HTR-8/SVneo (cell line): Measurements from ENCODE around the gene ZNF101.

Source experiments
- DNase-seq: peaks from one replicate; pipeline ENCODE4 v3.0.0; 2011; ENCODE audit warnings: low spot score, mixed read lengths; ENCODE audit not compliant: insufficient read length
- FAIRE-seq: peaks from 2 replicates; lab custom pipeline; 2011; peaks lifted over from hg19 to GRCh38; lab: Jason Lieb, UNC

The ZNF101 gene

GRCh38 chr19:19668230-19669012, at the start of gene ZNF101:
ZNF101 (plus strand) TSS chr19:19668839; CDS start chr19:19668964, 125 bp downstream.
- FAIRE-seq (peak; percentile 55), DNase-seq (peak; percentile 94)

- DNase-seq (no peak), FAIRE-seq (no peak)
Measured at GRCh38 chr19:19619181-19619848, 49.3 kb upstream of the ZNF101 start.

GRCh38 chr19:19619849-19620210, 48.8 kb upstream of the ZNF101 start:
- FAIRE-seq = no peak

DNA sequence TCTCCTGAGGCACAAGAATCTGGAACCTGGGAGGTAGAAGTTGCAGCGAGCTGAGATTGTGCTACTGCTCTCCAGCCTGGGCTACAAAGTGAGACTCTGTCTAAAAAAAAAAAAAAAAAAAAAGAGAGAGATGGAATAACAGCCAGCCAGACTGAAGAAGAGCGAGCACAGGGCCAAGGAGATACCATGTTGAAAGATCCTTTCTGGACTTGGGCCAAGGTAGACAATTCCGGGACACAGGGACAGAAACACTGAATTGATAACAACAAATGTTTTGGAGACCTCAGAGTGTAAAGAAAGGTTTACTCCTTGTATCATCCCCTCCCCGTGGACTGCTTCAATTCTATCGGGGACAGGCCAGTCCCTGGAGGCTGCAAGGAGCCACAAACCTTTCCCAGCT, 45.3 kb upstream of the ZNF101 start:
- DNase-seq = no peak
- no peak for FAIRE-seq

More at GRCh38 chr19:19619849-19620210, 48.8 kb upstream of the ZNF101 start:
- no peak for DNase-seq

DNA sequence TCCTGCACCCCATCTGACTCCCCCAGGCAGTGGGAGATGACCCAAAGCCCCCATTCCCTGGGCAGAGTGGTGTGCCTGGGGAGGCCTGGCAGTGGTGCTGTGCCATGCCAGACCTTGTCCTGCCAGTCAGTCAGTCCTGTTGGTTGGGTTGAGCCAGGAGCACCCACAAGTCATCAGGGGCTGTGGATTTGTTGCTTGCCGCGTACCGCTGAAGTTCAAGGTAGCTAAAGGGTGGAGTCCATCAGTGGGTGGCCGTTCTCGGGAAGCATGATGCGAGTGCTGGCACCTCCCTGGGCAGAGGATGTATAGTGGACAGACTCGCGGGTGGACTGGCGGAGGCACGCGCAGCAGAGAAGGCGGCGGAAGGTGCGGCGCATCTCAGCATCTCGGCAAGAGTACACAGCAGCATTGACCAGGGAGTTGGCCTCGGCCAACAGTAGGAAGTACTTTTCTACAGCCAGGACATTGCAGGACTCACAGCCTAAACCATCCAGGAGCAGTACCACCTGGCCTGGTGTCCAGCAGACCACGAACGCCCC, 44.5 kb upstream of the ZNF101 start:
- DNase-seq (no peak), FAIRE-seq (peak; percentile 69)

GRCh38 chr19:19626516-19627472, 41.8 kb upstream of the ZNF101 start:
- DNase-seq = no peak
- FAIRE-seq = peak; percentile 36

DNA sequence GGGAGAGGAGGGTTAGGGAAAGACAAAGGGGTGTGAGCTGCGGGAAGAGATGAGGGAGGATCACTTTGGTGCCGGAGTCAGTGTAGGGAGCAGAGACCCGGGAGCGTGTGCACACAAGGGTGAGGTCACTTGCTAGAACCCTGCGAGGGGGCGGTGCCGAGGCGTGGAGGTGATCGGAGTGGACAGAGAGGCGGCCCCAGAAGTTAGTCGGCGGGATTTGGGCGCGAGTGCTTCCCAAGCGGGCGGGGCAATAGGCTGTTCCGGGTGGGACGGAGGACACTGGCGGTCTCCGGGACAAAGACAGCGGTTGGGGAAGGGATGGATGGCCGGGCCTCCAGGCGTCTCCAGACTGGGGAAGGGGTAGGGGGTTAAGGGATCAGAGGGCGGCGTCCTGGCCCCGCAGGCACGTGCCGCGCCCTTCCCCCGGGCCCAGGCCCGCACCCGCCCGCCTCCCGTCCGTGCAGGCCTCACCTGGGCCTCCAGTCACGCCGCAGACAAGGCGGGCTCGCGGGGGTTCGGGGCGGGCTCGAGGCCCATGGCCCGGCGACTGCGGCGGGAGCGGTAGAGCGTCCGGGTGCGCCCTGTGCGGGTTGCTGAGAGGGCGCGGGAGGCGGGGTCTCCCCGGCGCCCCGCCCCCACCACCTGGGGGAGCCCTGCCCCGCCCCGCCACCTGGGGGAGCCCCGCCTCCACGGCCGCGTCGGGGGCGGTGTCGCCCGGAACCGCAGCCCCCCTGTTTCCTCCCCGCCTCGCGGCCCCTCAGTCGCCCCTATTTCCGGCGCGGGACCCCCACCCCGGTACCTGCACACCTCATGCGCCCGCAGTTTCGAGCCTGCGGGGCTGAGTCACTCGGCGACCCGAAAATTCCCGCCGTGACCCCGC, 40.8 kb upstream of the ZNF101 start, which contains the start of gene LPAR2:
LPAR2 (minus strand) TSS at position 600 of the 880 bp plus-strand sequence. CDS start 945 bp downstream, outside the sequence.
- DNase-seq = no peak
- FAIRE-seq = no peak

- FAIRE-seq = no peak
- no peak for DNase-seq
Measured at GRCh38 chr19:19628501-19629134, 40.0 kb upstream of the ZNF101 start.

- no peak for FAIRE-seq
Measured at GRCh38 chr19:19630062-19630414, 38.6 kb upstream of the ZNF101 start.

GRCh38 chr19:19630426-19630825, 38.2 kb upstream of the ZNF101 start:
- DNase-seq = no peak
- FAIRE-seq = no peak

More at GRCh38 chr19:19630062-19630414, 38.6 kb upstream of the ZNF101 start:
- DNase-seq = no peak

- no peak for DNase-seq
- no peak for FAIRE-seq
Measured at GRCh38 chr19:19631346-19631745, 37.3 kb upstream of the ZNF101 start.

DNA sequence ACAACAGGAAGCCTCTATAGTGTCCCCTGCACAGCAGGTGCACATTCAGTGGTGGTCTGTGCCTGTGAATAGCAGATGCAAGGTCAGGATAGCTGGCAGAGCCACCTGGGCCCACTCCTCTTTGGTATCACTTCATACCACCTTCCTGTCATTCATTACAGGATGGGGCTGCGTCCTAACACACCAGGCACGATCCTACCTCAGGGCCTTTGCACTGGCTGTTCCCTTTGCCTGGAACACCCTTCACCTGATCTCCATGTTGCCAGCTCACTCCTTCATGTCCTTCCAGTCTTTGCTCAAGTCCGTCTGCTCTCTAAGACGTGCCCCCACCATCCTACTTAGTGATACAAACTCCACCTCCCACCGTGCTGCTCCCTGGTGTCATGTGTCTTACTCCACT, 36.0 kb upstream of the ZNF101 start:
- DNase-seq (no peak), FAIRE-seq (peak; percentile 26)

DNA sequence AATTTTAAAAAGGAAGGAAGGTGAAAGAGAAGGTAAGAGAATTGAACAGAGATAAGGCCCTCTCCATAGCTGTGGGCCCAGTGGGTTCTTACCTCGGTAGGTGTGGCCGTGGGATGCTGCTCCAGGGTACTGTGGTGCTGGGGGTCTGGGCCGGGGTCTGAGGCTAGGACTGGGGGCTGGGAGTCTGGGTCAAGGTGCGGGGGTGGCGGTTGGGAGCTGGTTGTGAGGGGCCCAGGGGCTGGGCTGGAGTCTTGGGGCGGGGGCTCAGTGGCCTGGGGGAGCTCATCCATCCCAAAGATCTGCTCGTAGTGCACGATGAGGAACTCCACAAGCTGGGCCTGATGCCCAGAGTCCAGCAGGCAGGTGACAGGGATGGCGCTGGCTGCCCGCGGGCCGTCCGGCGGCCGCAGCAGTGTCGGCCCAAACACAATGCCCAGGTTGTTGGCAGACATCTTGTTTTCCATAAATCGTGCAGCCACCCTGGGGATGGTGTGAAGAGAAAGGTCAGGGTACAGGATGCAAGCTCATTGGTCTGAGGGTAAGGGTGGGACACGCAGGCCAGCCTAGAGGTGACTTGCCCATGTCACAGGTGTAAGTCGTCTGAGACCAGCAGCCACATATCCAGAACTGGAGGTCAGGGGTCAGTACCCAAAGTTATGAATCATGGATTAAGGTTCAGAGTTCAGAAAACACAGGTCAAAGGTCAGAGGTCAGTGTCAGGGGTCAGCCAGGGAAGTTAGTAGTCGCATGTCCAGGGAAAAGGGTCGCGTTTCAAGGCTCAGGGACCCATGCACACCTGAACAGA, 34.7 kb upstream of the ZNF101 start:
- DNase-seq (no peak), FAIRE-seq (peak; percentile 26)

DNA sequence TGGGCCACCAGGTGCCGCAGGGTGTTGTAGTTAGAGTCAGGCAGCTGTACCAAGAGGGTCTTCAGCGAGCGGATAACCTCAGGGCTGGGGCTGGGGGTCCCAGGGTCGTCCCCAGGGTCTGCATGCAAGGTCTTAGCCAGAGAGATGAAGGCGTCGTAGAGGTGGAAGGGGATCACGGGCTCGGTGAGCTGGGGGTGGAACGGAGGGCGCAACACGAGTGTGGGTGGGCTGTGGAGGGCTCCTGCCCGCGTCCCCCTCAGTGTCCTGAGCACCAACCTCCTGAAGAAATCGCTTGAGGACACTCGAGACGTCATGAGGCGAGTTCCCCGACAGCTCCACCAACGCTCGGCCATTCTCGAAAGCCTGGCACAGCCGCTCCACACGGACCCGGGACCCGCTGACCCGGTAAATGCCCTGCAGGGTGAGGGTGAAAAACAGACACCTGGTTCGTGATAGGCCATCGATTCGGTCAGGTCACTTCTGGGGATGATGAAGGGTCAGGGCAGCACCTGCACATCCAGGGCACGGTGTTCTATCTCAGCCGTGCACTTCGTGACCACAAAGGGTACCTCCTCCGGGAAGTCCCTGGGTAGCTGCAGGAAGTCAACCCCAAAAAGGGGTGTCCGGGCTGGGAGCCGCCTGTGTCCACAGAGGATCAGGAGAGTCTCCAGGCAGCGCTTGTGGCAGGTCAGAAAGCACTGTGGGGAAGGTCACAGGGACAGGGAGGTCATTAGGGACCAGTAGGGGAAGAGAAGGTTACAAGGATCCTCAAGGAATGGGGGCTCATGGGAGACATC, 33.9 kb upstream of the ZNF101 start:
- no peak for FAIRE-seq
- no peak for DNase-seq

- no peak for FAIRE-seq
Measured at GRCh38 chr19:19635313-19635702, 33.3 kb upstream of the ZNF101 start.

DNA sequence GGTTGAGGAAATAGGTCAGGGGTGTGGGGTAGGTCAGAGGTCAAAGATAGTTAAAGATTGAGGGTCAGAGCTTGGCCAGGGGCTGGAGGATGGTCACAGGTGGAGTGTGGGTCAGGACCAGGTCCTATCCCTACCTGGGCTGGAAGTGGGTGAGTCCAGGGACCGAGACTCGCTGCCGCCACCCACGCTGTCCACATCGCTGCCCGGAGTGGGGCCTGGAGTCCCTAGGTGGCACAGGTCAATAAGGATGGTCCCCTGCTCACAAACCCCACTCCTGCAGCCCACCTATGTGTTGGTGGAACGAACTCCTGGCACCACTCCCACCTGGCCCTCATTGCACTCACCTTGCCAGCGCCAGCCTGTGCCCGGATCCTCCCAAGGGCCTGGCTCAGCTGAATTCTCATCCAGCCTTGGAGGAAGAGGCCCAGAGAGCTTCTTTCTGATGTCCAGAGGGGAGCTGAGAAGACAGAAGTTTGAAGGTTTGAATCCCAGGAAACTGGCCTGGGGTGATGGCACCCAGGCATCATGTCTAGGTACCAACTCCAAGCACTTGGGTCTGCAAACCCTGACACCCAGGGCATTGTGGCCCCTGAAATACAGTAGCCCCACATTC, 32.0 kb upstream of the ZNF101 start:
- no peak for FAIRE-seq

More at GRCh38 chr19:19635313-19635702, 33.3 kb upstream of the ZNF101 start:
- DNase-seq = no peak

DNA sequence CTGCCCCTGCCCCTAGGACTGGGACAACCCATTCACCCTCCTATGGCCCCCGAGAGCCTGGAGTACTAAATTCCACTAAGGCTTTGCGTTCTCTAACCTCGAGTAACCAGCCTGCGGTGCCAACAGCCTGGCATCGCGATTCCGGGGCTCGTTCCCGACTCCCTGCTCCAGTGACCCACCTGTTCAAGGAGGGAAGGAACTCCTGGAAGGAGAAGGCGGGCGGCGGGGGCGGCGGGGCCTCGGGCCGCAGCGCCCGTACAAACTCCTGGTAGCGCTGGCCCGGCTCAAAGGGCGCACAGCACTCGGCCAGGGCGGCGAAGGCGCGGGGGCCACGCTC, 31.5 kb upstream of the ZNF101 start:
- FAIRE-seq = no peak
- DNase-seq = no peak

More for the DNA sequence above, 32.0 kb upstream of the ZNF101 start:
- no peak for DNase-seq
